ENCODE measurements around the gene RFX3.

Gene RFX3

DNA sequence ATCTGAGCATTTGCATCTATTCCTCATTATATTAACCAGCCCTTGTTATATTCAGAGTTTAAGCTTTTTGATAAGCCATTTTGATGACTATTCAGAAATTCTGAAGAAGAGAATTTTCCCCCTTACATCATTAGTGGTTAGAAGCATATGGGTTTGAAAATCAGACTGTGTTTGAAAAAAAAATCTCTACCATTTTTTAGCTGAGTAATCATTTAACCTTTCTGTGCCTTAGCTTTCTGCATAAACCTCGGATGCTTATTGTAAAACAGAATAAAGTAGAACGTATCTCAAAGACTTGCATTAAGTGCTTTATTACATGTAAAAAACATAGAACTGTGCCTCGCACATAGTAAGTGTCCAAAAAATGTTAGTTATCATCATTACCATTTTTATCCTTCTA, 278.6 kb downstream of the RFX3 start:
- Histone ChIP-seq H3K27ac (ENCODE audit: extremely low read depth, low read depth, low read length) (no peak overlapping the region), H3K9me3 (ENCODE audit: control insufficient read depth, insufficient read depth, low read depth, low read length) (no peaks in the 10 kb centered on the region), H3K4me3 (ENCODE audit: low read depth, low read length) (no peak overlapping the region), H3K4me1 (ENCODE audit: control insufficient read depth, insufficient read depth, low read length) (no peaks in the 10 kb centered on the region), H3K36me3 (ENCODE audit: control insufficient read depth in 2 of 2, insufficient read depth in 1 of 2, low read length in 2 of 2) (peaks cover 0 to 3% of the 10 kb centered on the region in 2 experiments; a peak in 1 of 3 replicates)
- ChIA-PET CTCF (interaction anchor here (0.6 to 1.3 kb wide), 4 partner anchors 194 to 1393 kb away, joined by 3 to 4 read pairs (median 3); no protein-coding TSS in a partner anchor), POLR2A (no interaction called here)
- no peak for TF ChIP-seq ZNF473 (tag by site-specific recombination; IDR thresholded peaks at IDR 0.05)
- no peak for TF ChIP-seq ZNF23 (tag by site-specific recombination; IDR thresholded peaks at IDR 0.05; ENCODE audit: borderline replicate concordance)
- no peak for TF ChIP-seq HOXD13 (CRISPR knock-in tag; IDR thresholded peaks at IDR 0.05; ENCODE audit: borderline replicate concordance)

DNA sequence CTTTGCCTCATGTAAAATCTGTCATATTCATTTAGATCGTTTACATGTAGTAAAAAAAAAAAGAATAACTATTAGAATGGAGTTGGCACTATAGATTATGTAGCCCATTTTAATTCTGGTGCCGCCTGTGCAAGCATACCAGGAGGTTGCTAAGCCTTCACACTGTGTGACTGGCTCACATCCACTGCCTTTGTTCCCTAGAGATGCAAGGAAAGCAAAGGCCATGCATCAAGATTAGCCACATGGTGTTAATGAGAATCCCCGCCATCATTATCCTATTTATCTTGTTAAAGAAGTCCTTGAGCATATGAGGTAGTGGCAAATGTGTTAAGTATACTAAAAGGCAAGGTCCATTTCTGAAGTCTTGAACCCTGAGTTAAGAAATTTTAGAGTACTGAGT, 279.6 kb downstream of the RFX3 start:
- H3K4me1 ChIP-seq (ENCODE audit: control insufficient read depth, insufficient read depth, low read length) = no peaks in the 10 kb centered on the region
- H3K9me3 ChIP-seq (ENCODE audit: control insufficient read depth, insufficient read depth, low read depth, low read length) = no peaks in the 10 kb centered on the region
- TF ChIP-seq, protein P1, sequence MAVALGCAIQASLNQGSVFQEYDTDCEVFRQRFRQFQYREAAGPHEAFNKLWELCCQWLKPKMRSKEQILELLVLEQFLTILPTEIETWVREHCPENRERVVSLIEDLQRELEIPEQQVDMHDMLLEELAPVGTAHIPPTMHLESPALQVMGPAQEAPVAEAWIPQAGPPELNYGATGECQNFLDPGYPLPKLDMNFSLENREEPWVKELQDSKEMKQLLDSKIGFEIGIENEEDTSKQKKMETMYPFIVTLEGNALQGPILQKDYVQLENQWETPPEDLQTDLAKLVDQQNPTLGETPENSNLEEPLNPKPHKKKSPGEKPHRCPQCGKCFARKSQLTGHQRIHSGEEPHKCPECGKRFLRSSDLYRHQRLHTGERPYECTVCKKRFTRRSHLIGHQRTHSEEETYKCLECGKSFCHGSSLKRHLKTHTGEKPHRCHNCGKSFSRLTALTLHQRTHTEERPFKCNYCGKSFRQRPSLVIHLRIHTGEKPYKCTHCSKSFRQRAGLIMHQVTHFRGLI (tag by site-specific recombination; IDR thresholded peaks at IDR 0.05) = no peak
- no peak for TF ChIP-seq ZNF132 (tag by site-specific recombination; IDR thresholded peaks at IDR 0.05; ENCODE audit: borderline replicate concordance)
- no peak for TF ChIP-seq ZNF202 (tag by site-specific recombination; IDR thresholded peaks at IDR 0.05; ENCODE audit: borderline replicate concordance)
- no peak for TF ChIP-seq ZNF169 (tag by site-specific recombination; IDR thresholded peaks at IDR 0.05)
- TF ChIP-seq ZNF239 (tag by site-specific recombination; IDR thresholded peaks at IDR 0.05) = no peak
- TF ChIP-seq ZNF560 (tag by site-specific recombination; IDR thresholded peaks at IDR 0.05; ENCODE audit: borderline replicate concordance) = no peak
- CTCF ChIA-PET = interaction anchor here (0.6 to 1.3 kb wide), 2 partner anchors 59 to 195 kb away, joined by 3 to 4 read pairs; no protein-coding TSS in a partner anchor
- H3K4me3 ChIP-seq (ENCODE audit: low read depth, low read length) = no peak overlapping the region
- H3K36me3 ChIP-seq (ENCODE audit: control insufficient read depth in 2 of 2, insufficient read depth in 1 of 2, low read length in 2 of 2) = peaks cover 0 to 3% of the 10 kb centered on the region in 2 experiments; a peak in 1 of 3 replicates
- POLR2A ChIA-PET = no interaction called here
- H3K27ac ChIP-seq (ENCODE audit: extremely low read depth, low read depth, low read length) = no peak overlapping the region

DNA sequence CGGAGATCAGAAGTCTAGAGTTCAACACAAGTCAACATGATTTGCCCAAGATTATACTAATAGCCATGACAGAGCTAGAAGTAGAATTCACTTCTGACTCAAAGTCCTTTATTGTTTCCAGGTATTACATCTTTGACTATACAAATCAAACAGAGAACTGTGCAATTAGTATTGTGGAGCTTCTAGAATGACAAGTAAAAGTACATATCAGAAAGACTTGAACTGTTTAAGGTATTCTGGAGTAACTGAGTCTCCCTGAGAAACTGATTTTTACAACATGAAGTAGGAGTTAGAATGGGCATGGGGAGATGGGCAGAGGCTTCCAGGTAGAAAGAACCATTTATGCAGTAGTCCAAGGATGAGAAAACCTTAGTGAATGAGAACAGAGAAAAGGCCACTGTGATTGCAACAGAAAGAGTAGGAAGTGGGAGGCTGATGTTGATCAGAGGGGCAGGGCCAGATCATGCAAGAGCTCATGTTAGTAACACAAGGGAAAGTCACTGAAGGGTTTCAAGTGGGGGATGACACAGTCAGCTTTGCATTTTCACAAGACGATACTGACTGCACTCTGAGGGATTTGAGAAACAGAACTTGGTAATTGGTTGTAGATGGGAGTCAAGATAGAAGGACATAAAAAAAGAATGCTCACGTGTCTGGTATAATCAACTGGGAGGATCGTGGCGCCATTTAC, 280.7 kb downstream of the RFX3 start:
- H3K9me3 ChIP-seq (ENCODE audit: control insufficient read depth, insufficient read depth, low read depth, low read length) = no peaks in the 10 kb centered on the region
- no peak overlapping the region for H3K27ac ChIP-seq (ENCODE audit: extremely low read depth, low read depth, low read length)
- H3K4me1 ChIP-seq (ENCODE audit: control insufficient read depth, insufficient read depth, low read length) = no peaks in the 10 kb centered on the region
- POLR2A ChIA-PET = no interaction called here
- no peak overlapping the region for H3K4me3 ChIP-seq (ENCODE audit: low read depth, low read length)
- peaks cover 0 to 3% of the 10 kb centered on the region in 2 experiments; a peak in 1 of 3 replicates for H3K36me3 ChIP-seq (ENCODE audit: control insufficient read depth in 2 of 2, insufficient read depth in 1 of 2, low read length in 2 of 2)
- CTCF ChIA-PET = interaction anchor here (0.7 kb wide), 1 partner anchor 13 kb away, joined by 6 read pairs; no protein-coding TSS in a partner anchor
- TF ChIP-seq ZNF174 (tag by site-specific recombination; IDR thresholded peaks at IDR 0.05) (no peak), ZNF112 (tag by site-specific recombination; IDR thresholded peaks at IDR 0.05) (no peak), ZNF132 (tag by site-specific recombination; IDR thresholded peaks at IDR 0.05; ENCODE audit: borderline replicate concordance) (no peak), ZNF830 (tag by site-specific recombination; IDR thresholded peaks at IDR 0.05; ENCODE audit: low read depth) (no peak), ZNF169 (tag by site-specific recombination; IDR thresholded peaks at IDR 0.05) (no peak), ZFHX2 (tag by site-specific recombination; conservative IDR thresholded peaks at IDR 0.05) (no peak), ZNF16 (tag by site-specific recombination; IDR thresholded peaks at IDR 0.05; ENCODE audit: low read depth) (no peak), ZBTB20 (tag by site-specific recombination; IDR thresholded peaks at IDR 0.05) (no peak)
- TF ChIP-seq, protein P2, sequence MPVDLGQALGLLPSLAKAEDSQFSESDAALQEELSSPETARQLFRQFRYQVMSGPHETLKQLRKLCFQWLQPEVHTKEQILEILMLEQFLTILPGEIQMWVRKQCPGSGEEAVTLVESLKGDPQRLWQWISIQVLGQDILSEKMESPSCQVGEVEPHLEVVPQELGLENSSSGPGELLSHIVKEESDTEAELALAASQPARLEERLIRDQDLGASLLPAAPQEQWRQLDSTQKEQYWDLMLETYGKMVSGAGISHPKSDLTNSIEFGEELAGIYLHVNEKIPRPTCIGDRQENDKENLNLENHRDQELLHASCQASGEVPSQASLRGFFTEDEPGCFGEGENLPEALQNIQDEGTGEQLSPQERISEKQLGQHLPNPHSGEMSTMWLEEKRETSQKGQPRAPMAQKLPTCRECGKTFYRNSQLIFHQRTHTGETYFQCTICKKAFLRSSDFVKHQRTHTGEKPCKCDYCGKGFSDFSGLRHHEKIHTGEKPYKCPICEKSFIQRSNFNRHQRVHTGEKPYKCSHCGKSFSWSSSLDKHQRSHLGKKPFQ (tag by site-specific recombination; IDR thresholded peaks at IDR 0.05) = no peak
- TF ChIP-seq, protein P3, sequence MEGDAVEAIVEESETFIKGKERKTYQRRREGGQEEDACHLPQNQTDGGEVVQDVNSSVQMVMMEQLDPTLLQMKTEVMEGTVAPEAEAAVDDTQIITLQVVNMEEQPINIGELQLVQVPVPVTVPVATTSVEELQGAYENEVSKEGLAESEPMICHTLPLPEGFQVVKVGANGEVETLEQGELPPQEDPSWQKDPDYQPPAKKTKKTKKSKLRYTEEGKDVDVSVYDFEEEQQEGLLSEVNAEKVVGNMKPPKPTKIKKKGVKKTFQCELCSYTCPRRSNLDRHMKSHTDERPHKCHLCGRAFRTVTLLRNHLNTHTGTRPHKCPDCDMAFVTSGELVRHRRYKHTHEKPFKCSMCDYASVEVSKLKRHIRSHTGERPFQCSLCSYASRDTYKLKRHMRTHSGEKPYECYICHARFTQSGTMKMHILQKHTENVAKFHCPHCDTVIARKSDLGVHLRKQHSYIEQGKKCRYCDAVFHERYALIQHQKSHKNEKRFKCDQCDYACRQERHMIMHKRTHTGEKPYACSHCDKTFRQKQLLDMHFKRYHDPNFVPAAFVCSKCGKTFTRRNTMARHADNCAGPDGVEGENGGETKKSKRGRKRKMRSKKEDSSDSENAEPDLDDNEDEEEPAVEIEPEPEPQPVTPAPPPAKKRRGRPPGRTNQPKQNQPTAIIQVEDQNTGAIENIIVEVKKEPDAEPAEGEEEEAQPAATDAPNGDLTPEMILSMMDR (tag by site-specific recombination; IDR thresholded peaks at IDR 0.05) = no peak
- TF ChIP-seq, protein P4, sequence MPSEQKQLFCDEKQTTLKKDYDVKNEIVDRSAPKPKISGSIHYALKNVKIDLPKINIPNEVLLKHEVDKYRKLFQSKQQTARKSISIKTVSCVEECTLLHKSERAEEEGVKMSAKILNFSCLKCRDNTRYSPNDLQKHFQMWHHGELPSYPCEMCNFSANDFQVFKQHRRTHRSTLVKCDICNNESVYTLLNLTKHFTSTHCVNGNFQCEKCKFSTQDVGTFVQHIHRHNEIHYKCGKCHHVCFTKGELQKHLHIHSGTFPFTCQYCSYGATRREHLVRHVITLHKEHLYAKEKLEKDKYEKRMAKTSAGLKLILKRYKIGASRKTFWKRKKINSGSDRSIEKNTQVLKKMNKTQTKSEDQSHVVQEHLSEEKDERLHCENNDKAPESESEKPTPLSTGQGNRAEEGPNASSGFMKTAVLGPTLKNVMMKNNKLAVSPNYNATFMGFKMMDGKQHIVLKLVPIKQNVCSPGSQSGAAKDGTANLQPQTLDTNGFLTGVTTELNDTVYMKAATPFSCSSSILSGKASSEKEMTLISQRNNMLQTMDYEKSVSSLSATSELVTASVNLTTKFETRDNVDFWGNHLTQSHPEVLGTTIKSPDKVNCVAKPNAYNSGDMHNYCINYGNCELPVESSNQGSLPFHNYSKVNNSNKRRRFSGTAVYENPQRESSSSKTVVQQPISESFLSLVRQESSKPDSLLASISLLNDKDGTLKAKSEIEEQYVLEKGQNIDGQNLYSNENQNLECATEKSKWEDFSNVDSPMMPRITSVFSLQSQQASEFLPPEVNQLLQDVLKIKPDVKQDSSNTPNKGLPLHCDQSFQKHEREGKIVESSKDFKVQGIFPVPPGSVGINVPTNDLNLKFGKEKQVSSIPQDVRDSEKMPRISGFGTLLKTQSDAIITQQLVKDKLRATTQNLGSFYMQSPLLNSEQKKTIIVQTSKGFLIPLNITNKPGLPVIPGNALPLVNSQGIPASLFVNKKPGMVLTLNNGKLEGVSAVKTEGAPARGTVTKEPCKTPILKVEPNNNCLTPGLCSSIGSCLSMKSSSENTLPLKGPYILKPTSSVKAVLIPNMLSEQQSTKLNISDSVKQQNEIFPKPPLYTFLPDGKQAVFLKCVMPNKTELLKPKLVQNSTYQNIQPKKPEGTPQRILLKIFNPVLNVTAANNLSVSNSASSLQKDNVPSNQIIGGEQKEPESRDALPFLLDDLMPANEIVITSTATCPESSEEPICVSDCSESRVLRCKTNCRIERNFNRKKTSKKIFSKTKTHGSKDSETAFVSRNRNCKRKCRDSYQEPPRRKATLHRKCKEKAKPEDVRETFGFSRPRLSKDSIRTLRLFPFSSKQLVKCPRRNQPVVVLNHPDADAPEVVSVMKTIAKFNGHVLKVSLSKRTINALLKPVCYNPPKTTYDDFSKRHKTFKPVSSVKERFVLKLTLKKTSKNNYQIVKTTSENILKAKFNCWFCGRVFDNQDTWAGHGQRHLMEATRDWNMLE (tag by site-specific recombination; conservative IDR thresholded peaks at IDR 0.05; ENCODE audit: low read depth) = no peak
- TF ChIP-seq, protein P5, sequence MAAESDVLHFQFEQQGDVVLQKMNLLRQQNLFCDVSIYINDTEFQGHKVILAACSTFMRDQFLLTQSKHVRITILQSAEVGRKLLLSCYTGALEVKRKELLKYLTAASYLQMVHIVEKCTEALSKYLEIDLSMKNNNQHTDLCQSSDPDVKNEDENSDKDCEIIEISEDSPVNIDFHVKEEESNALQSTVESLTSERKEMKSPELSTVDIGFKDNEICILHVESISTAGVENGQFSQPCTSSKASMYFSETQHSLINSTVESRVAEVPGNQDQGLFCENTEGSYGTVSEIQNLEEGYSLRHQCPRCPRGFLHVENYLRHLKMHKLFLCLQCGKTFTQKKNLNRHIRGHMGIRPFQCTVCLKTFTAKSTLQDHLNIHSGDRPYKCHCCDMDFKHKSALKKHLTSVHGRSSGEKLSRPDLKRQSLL (tag by site-specific recombination; IDR thresholded peaks at IDR 0.05) = no peak
